GOT3 (cell line): Measurements from ENCODE around the gene OR10R2.

Experiments
- DNase-seq: peaks from one replicate; lab custom pipeline; 2025; ENCODE audit warnings: mixed read lengths; lab: John Stamatoyannopoulos, UW

OR10R2 gene

DNA sequence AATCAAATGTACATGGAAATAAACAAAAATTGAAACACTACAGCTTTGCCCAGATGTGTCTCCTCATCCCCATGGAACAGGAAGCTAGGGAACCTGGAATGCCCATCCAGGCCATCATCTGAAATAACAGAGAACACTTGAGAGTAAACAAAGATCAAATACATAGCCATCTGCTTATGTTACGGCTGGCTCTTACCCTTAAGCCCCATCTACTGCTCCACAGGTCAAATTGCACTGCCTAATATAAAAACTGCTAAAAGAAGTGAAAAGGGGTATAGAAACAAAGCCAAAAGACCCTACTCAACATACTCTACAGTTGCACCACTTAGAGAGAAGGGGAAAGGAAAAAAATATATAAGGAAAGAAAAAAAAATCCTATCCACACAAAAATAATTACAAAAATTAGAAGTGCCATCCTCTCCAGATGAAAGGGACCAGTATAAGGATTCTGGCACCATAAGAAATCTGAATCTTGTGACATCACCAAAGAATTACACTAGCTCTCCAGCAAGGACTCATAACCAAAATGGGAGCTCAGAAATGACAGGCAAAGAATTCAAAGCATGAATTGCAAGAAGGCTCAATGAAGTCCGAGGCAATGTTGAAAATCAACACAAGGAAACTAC, 55.3 kb downstream of the OR10R2 start:
- no peak for DNase-seq
